OCI-LY7 (cell line): ENCODE data around the gene B3GALNT2. TPM values are rescaled to one million over a fixed set of nuclear protein-coding genes. Genes with fewer than 3 reads are reported as not detected.

Experiments
- BruUV-seq: library from RNA; stranded (reverse); fragments of 400-500 nt; replicated peaks from 2 replicates; lab custom pipeline; 2021; lab: Mats Ljungman, UMichigan
- CTCF ChIA-PET: fragments of 300-600 bp; sonication (Branson Sonifier 250); formaldehyde crosslinking; loops from one replicate; lab custom pipeline; 2022; ENCODE audit warnings: antibody characterized with exemption; ENCODE audit not compliant: unreplicated experiment; lab: Charles Lee
- POLR2A ChIA-PET: fragments of 300-600 bp; sonication (Branson Sonifier 250); formaldehyde crosslinking; loops from one replicate; lab custom pipeline; 2022; ENCODE audit warnings: antibody characterized with exemption; lab: Charles Lee
- DNase-seq: peaks from one replicate; pipeline ENCODE4 v3.0.0-alpha.2; 2015; ENCODE audit warnings: low spot score
- H2AFZ ChIP-seq: fragments of 200-600 bp; sonication (generic), shearing (Covaris generic); 2 replicates; pipeline ENCODE4 v1.6.1; 2014; ENCODE audit warnings: mild to moderate bottlenecking, antibody characterized with exemption, low read length, moderate library complexity
- H3K27ac ChIP-seq: fragments of 200-600 bp; sonication (generic); 2 replicates; pipeline ENCODE4 v1.5.1; 2014; ENCODE audit warnings: mixed run types, low read depth, mild to moderate bottlenecking, moderate library complexity, low read length, inconsistent platforms; ENCODE audit not compliant: poor library complexity, severe bottlenecking
- H3K36me3 ChIP-seq: fragments of 200-600 bp; sonication (generic); 2 replicates; pipeline ENCODE4 v1.6.1; 2014; ENCODE audit warnings: mild to moderate bottlenecking, antibody characterized with exemption, low read length, moderate library complexity, mixed read lengths; ENCODE audit not compliant: insufficient read depth
- H3K4me1 ChIP-seq: fragments of 200-600 bp; sonication (generic); 2 replicates; pipeline ENCODE4 v1.5.1; 2014; ENCODE audit warnings: mild to moderate bottlenecking, low read length; ENCODE audit not compliant: insufficient read depth, poor library complexity, severe bottlenecking
- H3K4me2 ChIP-seq: fragments of 200-600 bp; sonication (generic); 2 replicates; pipeline ENCODE4 v1.6.1; 2014; ENCODE audit warnings: mild to moderate bottlenecking, low read length
- H3K4me3 ChIP-seq: fragments of 200-600 bp; sonication (generic); 2 replicates; pipeline ENCODE4 v1.5.1; 2014; ENCODE audit warnings: mild to moderate bottlenecking, low read depth, low read length; ENCODE audit not compliant: poor library complexity, severe bottlenecking
- H3K79me2 ChIP-seq: fragments of 200-600 bp; sonication (generic); 2 replicates; pipeline ENCODE4 v1.6.1; 2016; ENCODE audit warnings: low read depth, mild to moderate bottlenecking, low read length, moderate library complexity, mixed read lengths; ENCODE audit not compliant: insufficient read depth
- H3K9me2 ChIP-seq: fragments of 200-600 bp; sonication (generic); 2 replicates; pipeline ENCODE4 v1.6.1; 2016; ENCODE audit warnings: mild to moderate bottlenecking, low read length, mixed read lengths; ENCODE audit not compliant: insufficient read depth
- H3K9me3 ChIP-seq: fragments of 200-600 bp; sonication (generic); 2 replicates; pipeline ENCODE4 v1.6.1; 2014; ENCODE audit warnings: mild to moderate bottlenecking, mixed run types, low read length, mixed read lengths
- H4K20me1 ChIP-seq: fragments of 200-600 bp; sonication (generic); 2 replicates; pipeline ENCODE4 v1.6.1; 2014; ENCODE audit warnings: mild to moderate bottlenecking, antibody characterized with exemption, low read length, moderate library complexity, mixed read lengths; ENCODE audit not compliant: insufficient read depth
- EZH2phosphoT487 ChIP-seq: fragments of 200-600 bp; sonication (generic); IDR thresholded peaks from 2 replicates; pipeline ENCODE4 v1.6.1; 2018; ENCODE audit warnings: low read depth, borderline replicate concordance, mild to moderate bottlenecking, mixed run types, antibody characterized with exemption, low read length, moderate library complexity, mixed read lengths
- intact Hi-C: fragments of 100-400 bp; cut with micrococcal nuclease; formaldehyde crosslinking; loops from one replicate; pipeline ENCODE4 v1.10.0; 2022; ENCODE audit not compliant: unreplicated experiment
- total RNA-seq, 2 experiments: library from RNA; depleted of rRNA in 1 of 2; stranded (reverse); fragments of >200 nt in 1 of 2; shearing (Covaris generic) in 1 of 2; gene quantifications; 2 replicates each; pipeline ENCODE4 v1.2.3, GENCODE V29; 2014 to 2022
- TF ChIP-seq, protein P1 (sequence below): fragments of 200-600 bp; sonication (generic); conservative IDR thresholded peaks from 2 replicates; pipeline ENCODE4 v1.5.1; 2014; ENCODE audit warnings: mild to moderate bottlenecking, antibody characterized with exemption, low read length, moderate library complexity, mixed read lengths

The B3GALNT2 gene
- total RNA-seq, 2 experiments from 2014 or later = 18.6 to 24.3 TPM

DNA sequence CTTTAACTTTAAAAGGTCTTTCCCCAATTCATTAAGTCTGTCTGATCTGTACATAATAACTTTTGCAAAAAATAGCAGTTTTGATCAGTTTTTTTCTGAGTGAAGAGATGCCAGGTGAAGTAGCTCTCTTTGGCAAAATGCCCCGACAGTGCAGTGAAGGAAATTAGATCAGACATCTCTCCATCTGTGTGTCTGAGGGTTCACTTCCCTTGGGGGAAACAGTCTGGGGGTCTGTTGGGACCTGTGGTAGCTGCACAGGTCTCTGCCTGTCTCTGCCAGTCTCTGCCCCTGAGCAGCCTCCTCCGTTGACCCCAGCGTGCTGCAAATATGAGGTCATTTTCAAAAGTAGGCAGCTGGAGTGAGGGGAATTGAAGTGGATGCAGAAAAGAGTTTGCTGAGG lies 82.5 kb downstream of the B3GALNT2 start:
- Histone ChIP-seq H3K4me1 (no peaks in the 10 kb centered on the region), H3K9me3 (no peaks in the 10 kb centered on the region), H3K79me2 (no peaks in the 10 kb centered on the region), H3K4me2 (no peak overlapping the region), H4K20me1 (no peaks in the 10 kb centered on the region), H3K36me3 (peaks cover 5% of the 10 kb centered on the region; the same call in 1 of the 2 replicates), H3K4me3 (no peak overlapping the region), H3K27ac (no peak overlapping the region), H3K9me2 (no peaks in the 10 kb centered on the region), H2AFZ (no peak overlapping the region)
- TF ChIP-seq, protein P1, sequence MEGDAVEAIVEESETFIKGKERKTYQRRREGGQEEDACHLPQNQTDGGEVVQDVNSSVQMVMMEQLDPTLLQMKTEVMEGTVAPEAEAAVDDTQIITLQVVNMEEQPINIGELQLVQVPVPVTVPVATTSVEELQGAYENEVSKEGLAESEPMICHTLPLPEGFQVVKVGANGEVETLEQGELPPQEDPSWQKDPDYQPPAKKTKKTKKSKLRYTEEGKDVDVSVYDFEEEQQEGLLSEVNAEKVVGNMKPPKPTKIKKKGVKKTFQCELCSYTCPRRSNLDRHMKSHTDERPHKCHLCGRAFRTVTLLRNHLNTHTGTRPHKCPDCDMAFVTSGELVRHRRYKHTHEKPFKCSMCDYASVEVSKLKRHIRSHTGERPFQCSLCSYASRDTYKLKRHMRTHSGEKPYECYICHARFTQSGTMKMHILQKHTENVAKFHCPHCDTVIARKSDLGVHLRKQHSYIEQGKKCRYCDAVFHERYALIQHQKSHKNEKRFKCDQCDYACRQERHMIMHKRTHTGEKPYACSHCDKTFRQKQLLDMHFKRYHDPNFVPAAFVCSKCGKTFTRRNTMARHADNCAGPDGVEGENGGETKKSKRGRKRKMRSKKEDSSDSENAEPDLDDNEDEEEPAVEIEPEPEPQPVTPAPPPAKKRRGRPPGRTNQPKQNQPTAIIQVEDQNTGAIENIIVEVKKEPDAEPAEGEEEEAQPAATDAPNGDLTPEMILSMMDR = no peak
- no peak for TF ChIP-seq EZH2phosphoT487
- ChIA-PET POLR2A (interaction anchor here (1.2 kb wide), 1 partner anchor 9 kb away, joined by 4 read pairs; no protein-coding TSS in a partner anchor), CTCF (no interaction called here)
- DNase-seq = no peak
- intact Hi-C loops = no loop called here
- no TSS peak for BruUV-seq

DNA sequence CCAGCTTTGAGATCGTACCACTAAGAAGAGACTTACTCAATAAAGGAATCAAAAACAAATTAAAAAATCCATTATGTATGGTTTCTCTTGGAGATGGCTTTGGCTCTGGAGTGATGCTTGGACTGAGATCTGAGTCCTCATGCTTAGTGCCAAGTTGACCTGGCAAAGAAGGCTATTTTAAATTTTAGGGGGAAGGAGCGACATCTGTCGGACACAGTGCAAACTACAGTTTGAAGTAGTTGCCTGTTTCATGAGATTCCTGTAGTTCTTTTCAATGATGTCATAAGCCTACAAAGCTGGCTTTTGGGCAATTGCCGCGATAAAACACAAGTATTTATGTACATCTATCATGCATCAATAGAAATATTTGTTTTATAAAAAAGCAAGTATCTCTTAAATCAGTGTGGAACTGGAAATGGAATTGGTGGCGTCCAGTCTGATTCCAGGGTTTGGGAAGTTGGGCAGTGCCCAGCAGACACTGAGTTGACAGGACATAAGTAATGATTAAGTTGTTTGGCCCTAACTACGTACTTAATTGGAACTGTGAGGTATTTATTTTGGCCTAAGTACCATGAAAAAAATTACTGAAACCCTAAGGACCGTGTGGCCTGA lies 87.1 kb downstream of the B3GALNT2 start:
- no peaks in the 10 kb centered on the region for H3K9me2 ChIP-seq
- POLR2A ChIA-PET = interaction anchor here (0.7 to 0.8 kb wide), 4 partner anchors 32 to 494 kb away, joined by 3 to 5 read pairs (median 3); no protein-coding TSS in a partner anchor
- no peaks in the 10 kb centered on the region for H4K20me1 ChIP-seq
- CTCF ChIA-PET = interaction anchor here (1.4 kb wide), 1 partner anchor 312 kb away, joined by 10 read pairs; no protein-coding TSS in a partner anchor
- intact Hi-C loops = loop anchor here (2.0 to 5.0 kb wide), 3 partner anchors 220 to 930 kb away; no protein-coding TSS in a partner anchor
- peaks cover 5% of the 10 kb centered on the region; the same call in 1 of the 2 replicates for H3K36me3 ChIP-seq
- no peaks in the 10 kb centered on the region for H3K9me3 ChIP-seq
- H3K4me2 ChIP-seq = no peak overlapping the region
- no peak overlapping the region for H3K4me3 ChIP-seq
- H3K4me1 ChIP-seq = no peaks in the 10 kb centered on the region
- H3K79me2 ChIP-seq = no peaks in the 10 kb centered on the region
- BruUV-seq = no TSS peak
- DNase-seq = peak; percentile 59
- TF ChIP-seq, protein P1 = peak; percentile 98
- no peak for TF ChIP-seq EZH2phosphoT487
- no peak overlapping the region for H2AFZ ChIP-seq
- no peak overlapping the region for H3K27ac ChIP-seq

DNA sequence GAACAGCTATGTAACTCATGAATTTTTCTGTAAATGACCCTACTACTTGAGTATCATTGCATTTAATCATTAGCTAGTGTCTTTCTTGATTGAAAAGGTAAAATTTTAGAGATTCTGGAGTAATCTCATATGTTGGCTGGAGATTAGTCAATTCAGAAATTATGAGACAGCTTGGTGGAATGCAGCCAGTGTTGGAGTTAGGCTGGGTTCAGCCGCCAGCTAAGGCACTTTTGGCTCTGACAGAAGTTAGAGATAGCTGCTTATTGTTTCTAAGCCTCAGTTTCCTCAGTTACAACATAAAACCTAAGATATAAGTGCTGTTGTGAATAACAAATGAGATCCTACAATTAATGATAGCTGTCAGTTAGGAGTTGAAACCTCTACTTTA lies 87.6 kb downstream of the B3GALNT2 start:
- DNase-seq = no peak
- H3K4me2 ChIP-seq = no peak overlapping the region
- H4K20me1 ChIP-seq = no peaks in the 10 kb centered on the region
- BruUV-seq = TSS peak; percentile 42
- ChIA-PET CTCF (interaction anchor here (0.6 to 1.4 kb wide), 2 partner anchors 185 to 312 kb away, joined by 3 to 10 read pairs; no protein-coding TSS in a partner anchor), POLR2A (interaction anchor here (0.6 to 1.2 kb wide), 7 partner anchors 9 to 493 kb away, joined by 3 to 5 read pairs (median 3); no protein-coding TSS in a partner anchor)
- no peak for TF ChIP-seq EZH2phosphoT487
- TF ChIP-seq, protein P1 = no peak
- no peaks in the 10 kb centered on the region for H3K4me1 ChIP-seq
- H3K36me3 ChIP-seq = peaks cover 5% of the 10 kb centered on the region; the same call in 1 of the 2 replicates
- no peak overlapping the region for H3K27ac ChIP-seq
- intact Hi-C loops = loop anchor here (2.0 to 5.0 kb wide), 3 partner anchors 219 to 930 kb away; no protein-coding TSS in a partner anchor
- H3K9me2 ChIP-seq = no peaks in the 10 kb centered on the region
- H2AFZ ChIP-seq = no peak overlapping the region
- no peak overlapping the region for H3K4me3 ChIP-seq
- no peaks in the 10 kb centered on the region for H3K79me2 ChIP-seq
- H3K9me3 ChIP-seq = no peaks in the 10 kb centered on the region
